NCI-H524 (cell line): ENCODE measurements around the gene SPIN1.

ENCODE experiments used
- DNase-seq, 2 experiments: peaks; one replicate each; lab custom pipeline; 2025; lab: John Stamatoyannopoulos, UW

SPIN1 gene

DNA sequence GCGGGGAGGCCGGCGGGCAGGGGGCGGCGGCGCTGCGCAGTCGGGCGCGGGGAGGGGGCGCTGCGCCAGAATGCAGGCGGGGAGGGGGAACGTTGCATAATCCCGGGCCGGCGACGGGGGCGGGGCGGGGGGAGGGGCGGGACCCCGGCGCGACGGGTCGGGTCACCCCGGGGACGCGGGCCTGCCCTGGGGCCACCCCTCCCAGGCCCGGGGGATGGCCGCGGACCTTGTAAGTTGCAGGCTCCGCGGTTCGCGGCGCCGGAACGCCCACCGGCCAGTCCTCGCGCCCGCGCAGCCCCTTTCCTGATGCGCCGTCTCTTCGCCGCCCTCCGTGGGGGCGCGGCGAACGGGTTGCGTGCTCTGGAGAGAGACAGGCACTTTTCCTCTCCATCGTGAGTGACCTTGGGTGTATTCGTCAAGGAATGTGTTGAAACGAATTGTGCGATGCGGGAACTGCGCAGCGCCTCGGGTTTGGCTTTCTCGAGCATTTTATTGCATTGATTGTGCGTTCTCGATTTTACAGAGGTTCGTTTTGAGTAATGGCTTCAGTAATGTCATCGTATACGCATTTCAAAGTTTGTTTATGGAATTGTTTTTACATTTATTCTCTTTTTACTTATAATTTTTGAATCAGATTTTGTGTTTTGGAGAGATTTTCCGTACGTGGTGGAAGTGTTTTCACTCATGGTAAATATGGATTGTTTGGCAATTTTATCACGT is 802 bp downstream of the SPIN1 start:
- peak in 1 of 2 experiments; percentile 39 for DNase-seq

DNA sequence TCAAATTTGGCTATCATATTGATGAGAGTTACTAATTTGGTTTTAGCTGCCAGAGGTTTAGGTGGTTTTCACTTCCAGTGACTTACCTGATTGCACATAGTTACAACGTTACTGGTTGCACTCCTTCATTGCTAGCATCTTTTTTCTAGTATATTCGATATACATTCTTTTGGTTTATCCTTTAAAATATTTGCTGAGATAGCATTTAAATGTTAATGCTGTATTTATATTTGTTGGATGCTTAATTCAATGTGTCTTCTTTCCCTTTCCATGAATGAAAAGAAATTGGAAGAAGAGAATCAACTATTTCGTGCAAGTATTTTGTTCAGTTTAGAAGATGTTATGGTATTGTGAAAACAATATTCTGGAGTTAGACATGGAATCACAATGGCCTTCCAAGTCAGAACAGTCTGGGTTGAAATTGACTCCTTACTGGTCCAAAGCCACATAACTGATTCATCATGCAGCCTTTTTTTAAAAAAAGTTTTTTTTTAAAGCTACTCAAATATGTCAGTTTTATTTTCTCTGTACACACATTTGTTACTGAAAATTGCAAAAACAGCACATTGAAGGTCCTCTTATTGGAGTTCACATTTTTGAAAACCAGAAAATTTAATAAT is 2.2 kb downstream of the SPIN1 start:
- no peak for DNase-seq

DNA sequence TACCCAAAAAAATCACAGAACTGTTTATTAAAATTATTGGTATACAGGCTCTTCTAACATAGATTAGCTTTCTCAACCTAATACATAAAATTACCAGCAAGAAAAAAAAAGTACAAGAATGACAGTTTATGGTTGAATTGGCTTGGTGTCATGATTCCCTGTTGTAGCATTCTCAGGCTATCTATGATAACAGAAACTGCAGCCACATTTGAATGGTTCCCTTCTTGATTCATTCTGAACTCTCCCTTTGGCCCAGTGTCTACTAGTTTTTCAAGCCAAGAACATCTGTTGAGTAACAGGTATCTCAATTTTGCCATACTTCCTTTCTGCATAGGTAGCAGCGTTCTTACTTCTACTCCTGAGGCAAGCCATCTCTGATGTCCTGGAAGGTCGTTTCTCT is 3.0 kb downstream of the SPIN1 start:
- DNase-seq: no peak

DNA sequence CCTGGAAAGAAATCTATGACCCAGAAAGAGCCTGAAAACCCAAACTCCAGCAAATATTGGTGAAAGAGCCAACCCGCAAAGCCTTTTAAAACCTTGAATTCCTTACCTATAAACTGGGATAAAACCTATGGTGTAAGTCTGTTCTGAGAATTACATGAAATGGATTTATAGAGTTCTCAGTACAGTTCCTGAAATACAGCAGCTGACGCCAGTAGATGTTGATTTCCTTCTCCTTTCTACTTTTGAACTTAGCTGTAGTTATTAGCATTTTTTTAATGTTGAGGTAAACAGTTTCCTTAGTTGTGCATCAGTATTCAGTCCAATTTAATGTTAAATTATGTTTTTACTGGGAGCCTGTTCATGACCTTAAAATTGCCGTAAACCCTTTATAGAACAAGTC is 3.7 kb downstream of the SPIN1 start:
- no peak for DNase-seq

DNA sequence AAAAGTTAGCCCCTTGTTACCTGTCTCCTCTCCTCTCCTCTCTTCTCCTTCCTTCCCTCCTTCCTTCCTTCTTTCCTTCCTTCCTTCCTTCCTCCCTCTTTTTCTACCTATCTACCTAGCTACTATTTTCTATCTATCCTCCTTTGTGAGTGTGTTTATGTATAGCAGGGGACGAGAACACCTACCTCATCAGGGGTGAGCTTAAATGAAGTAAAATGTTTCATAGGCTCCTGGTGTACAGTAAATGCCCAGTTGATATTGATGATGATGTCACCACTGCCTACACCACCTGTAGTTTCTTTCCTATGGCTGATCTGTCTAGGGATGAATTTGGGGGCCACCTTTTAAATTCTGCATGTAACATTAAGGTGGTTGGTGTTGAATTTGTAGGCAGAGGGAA is 4.3 kb downstream of the SPIN1 start:
- DNase-seq: no peak

DNA sequence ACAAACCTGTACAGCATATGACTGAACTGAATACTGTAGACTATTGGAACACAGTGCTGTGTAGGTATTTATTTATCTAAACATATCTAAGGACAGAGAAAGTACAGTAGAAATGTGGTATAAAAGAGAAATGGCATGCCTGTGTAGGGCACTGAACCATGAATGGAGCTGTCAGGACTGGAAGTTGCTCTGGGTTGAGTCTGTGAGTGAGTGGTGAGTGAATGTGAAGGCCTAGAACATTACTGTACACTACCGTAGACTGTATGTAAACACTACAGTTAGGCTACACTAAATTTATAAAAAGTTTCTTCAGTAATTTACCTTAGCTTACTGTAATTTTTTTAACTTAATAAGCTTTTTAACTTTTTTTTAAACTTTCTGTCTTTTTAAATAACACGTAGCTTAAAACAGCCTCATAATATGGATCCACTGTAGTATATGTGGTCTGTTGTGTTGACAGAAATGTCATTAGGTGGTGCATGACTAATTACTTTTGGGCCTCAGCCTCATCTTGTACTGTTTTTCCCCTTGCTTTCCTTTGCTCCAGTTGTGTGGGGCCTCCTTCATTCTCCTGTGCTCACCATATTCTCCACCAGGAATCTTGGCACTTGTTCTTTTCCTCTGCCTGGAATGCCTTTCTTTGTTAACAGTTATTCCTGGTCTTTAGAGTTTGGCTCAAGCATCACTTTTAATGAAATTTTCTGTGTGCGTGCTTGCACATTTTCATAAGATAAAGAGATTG is 8.8 kb downstream of the SPIN1 start:
- no peak for DNase-seq

DNA sequence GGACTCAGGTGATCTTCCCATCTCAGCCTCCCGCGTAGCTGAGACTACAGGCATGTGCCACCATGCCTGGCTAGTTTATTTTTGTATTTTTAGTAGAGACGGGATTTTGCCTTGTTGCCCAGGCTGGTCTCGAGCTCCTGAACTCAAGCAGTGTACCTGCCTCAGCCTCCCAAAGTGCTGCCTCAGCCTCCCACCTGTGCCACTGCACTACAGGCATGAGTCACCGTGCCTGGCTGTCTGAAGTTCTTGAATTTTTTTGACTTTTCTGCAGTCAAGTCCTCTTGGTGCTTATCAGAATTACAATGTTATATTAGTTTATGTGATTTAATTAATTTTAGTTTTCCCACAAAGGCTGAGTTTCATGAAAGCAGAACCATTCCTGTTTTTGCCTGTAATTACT is 9.8 kb downstream of the SPIN1 start:
- DNase-seq: no peak

DNA sequence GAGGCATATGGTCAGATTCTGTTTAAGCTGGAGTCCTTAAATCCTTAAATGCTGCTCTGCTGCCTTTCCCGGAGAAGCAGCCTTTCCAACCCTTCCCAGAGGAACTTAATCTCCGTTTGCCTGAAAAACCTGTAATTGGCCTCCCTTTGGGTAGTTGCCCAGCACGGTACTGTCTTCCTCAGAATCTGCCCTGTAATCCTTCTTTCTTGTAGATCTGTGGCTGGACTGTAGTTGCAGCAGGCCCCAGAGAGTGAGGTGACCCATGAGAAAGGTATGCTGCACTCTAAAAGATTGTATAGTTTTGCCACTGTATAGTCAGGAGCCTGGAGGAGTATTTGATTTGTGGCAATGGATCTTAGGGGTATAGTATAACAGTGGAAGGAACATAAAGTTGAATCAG is 11.7 kb downstream of the SPIN1 start:
- DNase-seq: peak in 1 of 2 experiments; percentile 28

DNA sequence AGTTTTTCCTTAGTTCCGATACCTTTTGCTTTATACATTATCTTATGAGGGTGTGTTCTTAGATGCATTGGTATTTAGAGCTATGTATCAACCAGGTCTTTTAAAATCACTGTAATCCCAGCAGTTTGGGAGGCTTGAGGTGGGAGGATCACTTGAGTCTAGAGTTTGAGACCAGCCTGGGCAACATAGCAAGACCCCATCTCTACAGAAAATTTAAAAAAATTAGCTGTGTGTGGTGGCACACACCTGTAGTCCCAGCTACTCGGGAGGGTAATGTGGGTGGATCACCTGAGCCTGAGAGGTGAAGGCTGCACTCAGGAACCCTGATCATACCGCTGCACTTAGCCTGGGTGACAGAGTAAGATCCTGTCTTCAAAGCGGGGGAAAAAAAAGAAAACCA is 15.1 kb downstream of the SPIN1 start:
- no peak for DNase-seq

DNA sequence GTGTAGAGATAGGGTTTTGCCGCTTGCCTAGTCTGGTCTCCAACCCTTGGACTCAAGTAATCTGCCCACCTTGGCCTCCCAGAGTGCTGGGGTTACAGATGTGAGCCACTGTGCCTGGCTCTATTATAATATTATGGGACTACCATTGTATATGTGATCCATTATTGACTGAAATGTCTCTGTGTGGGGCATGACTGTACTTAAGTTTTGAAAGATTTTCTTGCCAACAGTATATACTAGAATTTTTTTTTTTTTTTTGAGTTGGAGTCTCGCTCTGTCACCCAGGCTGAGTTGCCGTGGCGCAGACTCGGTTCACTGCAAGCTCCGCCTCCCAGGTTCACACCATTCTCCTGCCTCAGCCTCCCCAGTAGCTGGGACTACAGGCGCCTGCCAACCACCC is 17.8 kb downstream of the SPIN1 start:
- DNase-seq: no peak

DNA sequence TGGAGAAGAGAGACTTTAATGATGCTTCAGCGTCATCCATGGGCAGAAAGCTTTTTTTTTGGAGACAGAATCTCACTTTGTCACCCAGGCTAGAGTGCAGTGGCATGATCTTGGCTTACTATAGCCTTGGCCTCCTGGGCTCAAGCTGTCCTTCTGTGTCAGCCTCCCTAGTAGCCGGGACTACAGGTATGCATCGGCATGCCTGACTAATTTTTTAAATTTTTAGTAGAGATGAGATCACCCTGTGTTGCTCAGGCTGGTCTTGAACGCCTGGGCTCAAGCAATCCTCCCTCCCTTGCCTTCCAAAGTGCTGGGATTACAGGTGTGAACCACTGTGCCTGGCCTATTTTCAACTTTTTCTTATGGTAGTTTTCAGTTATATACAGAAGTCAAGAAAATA is 23.2 kb downstream of the SPIN1 start:
- DNase-seq: no peak

DNA sequence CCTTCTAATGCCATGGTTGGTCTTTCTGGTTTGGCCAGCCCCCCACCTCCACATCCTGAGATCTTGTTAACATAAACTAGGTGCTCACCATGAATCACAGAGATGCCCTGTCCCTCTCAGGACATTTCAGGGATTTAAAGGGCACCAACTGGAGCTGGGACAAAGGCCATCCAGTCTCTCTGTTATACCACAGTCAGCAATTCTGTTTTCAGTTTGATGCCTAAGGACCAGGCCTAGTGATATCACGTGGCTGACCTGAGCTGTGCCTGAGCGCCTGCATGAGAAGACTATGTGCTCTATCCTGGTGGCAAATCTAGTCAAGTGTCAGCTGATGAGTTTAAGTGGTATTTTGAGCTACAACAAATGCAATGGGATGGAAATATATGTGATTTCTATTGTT is 26.1 kb downstream of the SPIN1 start:
- no peak for DNase-seq

DNA sequence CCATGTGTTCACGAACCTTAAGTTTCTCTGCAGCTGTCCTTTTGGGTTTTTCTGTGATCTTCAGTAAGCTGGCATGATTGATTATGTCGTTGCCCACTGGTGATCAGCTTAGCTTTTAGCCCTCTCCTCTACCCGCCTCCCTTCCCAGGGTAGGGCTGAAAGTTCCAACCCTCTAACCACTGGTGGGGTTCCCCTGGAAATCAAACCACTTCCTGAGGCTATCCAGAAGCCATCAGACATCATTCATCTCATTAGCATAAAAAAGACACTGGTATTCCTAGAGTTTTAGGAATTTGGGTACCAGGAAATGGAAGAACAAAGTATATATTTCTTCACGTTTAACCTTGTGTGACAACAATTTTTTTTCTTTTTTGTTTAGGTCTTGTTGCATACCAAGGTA is 29.8 kb downstream of the SPIN1 start:
- no peak for DNase-seq

DNA sequence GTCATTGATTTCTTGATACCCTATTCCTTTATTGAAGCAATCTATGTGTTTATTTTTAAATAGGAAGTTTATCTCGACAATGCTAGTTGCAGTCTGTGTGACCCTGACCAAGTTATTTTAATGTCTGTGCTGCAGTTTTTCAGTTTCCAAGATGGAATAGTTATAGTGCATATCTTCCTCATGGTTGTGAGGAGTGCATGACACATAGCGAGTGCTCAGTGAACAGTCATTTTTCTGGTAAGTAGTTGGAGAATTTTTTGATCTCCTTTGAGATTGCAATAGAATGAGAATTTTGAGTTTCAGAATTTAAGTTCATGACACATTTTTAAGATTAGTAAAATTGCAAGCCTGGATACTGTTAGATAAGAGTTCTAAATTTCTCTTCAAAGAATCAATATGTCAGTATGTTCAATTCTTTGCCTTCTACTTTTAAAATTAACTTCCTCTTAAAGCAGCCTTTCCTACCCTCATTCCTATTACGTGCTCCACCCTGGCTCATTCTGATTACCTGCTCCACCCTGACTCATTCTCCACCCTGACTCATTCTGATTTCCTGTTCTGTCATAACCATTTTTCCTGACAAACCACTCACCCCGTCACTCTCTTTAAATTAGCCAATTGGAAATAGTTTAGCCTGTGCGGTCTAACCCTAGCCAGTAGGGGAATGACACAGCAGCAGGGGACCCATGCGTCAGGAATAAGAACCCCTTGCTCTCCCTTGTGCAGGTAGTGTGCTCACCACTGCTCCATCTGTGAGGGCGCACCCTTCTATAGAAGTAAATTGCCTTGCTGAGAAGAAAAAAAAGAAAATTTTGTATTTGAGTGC is 30.7 kb downstream of the SPIN1 start:
- DNase-seq: no peak

DNA sequence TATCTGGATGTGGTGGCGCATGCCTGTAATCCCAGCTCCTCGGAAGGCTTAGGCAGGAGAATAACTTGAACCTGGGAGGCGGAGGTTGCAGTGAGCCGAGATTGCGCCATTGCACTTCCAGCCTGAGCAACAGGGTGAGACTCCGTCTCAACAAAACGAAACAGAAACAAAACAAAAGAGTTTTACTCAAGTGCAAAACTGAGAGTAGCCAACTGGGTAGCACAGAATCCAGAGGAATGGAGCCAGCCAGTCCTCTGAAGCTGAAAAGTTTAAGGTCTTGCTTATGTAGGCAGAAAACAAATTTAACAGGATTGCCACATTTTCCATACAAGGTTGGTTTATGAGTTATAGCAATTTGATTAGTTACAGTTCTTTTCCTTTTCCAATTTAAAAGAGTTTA is 32.0 kb downstream of the SPIN1 start:
- no peak for DNase-seq

DNA sequence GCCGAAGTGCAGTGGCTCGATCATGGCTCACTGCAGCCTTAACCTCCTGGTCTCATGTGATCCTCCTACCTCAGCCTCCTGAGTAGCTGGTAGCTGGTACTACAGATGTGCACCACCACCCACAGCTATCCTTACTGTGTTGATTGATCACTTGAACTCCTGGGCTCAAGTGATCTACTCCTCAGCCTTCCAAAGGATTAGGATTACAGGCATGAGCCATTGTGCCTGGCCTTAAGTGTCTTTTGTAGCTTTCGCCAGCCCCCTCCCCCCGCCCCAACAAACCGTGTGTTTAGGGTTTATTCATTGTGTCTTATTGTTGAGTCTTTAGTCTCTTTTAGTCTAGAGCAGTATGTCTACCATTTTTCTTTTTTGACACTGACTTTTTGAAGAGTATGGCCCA is 33.1 kb downstream of the SPIN1 start:
- no peak for DNase-seq

DNA sequence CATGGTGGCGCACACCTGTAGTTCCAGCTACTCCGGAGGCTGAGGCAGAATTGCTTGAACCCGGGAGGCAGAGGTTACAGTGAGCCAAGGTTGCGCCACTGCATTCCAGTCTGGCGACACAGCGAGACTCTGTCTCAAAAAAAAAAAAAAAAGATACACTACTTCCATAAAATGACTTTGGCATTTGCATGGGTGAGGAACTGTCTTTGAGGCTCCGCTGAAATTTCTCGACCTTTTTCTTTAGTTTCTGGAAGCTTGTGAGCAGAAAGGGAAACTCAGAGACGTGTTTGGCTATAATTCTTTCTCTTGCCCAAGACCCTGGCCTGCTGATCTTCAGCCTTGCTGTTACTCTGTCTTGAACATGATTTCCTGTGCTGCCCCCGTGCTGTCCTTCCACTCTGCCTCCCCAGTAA is 37.3 kb downstream of the SPIN1 start:
- no peak for DNase-seq

DNA sequence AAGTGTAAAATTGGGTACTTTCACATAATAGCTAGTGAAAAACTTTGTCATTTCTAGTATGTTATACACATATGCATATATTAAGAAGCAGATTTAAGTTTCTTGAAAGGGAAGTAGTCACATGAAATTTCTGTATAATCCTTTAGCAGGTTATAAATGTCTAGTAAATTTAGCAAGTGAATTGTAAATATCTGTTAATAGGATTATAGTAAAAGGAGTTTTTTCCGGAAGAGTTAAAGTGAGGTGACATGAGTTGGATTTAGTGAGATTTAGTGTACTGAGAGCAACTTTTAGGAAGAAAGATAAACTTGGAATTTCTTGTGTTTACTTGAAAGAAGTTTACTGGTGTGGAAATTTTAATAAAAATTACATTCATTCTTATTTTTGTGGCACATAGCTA is 38.4 kb downstream of the SPIN1 start:
- DNase-seq: no peak

DNA sequence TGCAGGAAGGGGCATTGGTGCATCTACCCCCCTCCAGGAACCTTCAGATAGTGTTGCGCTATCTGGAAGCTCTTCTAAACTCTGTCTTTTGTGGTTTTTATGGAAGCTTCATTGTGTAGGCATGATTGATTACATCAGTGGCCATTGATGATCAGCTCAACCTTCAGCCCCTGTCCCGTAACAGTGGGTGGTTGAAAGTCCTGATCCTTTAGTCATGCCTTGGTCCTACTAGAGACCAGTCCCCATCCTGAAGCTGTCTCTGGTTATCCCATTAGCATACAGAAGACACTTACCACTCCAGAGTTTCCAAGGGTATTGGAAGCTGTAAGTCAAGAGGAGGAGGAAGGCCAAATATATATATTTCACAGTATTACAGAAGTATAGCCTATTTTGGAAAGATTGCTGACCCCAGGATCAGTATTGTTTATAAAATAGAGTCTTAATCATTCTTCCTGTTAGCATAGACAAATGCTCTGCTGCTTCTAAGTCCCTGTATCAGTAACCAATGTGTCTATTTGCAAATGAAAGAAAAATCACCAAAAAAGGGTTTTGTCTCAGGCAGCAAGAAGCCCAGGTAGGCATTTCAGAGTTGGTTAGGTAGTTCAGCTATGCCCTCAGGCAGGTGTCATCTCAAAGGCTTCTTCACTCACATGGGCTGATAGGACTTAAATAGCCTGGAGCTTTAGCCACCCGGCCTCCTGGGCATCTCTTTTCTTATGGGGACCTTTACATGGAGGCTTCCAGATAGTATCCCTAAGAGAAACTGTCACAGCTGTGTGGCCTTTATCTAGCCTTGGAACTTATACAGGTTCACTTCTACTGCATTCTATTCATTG is 41.6 kb downstream of the SPIN1 start:
- no peak for DNase-seq

DNA sequence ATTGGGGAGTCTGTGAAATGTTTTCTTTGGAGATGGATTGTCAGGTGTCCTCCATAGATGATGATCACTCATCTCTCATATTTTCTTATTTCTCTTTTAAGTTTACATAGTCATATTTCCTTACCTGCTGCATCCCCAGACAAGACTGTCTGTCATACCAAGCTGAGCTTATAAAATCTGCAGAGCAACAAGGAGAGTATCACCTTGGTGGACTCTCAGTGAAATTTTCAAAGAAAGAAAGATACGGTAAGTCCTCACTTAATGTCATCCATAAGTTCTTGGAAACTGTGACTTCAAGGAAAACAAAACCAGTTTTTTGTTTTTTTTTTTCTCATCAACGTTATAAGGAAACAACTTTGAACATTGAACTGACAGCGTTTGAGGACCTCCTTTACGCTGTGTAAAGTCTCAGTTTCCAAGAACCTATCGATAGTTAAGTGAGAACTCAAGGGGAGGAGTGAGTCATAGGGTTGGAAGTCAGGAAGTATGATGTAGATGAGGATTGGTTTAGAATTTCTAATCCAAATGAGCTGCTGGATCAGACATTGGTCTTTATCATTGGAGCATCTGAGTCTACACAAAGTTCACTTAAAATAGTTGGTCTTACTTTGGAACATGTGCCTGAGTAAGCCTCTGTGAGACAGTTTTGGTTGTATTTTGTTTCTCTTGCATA is 45.5 kb downstream of the SPIN1 start:
- DNase-seq: no peak

DNA sequence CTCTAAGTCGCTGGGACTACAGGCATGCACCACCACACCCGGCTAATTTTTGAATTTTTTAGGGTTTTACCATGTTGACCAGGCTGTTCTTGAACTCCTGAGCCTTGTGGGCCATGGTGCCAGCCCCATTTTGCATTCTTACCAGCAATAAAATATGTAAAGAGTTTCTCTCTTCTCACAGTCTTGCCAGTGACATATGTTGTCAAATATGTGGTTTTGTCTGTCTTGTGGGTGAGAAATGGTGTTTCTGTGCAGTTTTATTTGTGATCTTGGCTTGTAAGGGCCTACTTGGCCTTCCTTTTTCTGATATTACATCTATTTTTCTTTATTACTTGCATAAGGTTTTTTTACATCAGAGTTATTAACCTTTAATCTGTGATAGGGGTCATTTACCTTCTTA is 47.1 kb downstream of the SPIN1 start:
- no peak for DNase-seq
